ENCODE results near the gene MORC2. TPM values are rescaled to one million over a fixed set of nuclear protein-coding genes. Genes with fewer than 3 reads are reported as not detected.

The MORC2 gene
- total RNA-seq, 4 donors from 2014 or later = 9.5 to 24.0 (median 13.1) TPM

GRCh38 chr22:30875481-30876215 is 92.9 kb downstream of the MORC2 start:
- Histone ChIP-seq H3K36me3 (no peaks in the 10 kb centered on the region), H3K4me3 (no peak overlapping the region), H3K4me1 (no peaks in the 10 kb centered on the region), H3K27me3 (no peaks in the 10 kb centered on the region), H3K27ac (no peak overlapping the region), H3K9me3 (no peaks in the 10 kb centered on the region)
- intact Hi-C loops (cut with DNase I) = no loop called here
- DNase-seq = no peak
- TF ChIP-seq POLR2A (IDR thresholded peaks at IDR 0.05) (no peak), CTCF (IDR thresholded peaks at IDR 0.05) (no peak)
- WGBS, 2 donors = 76 to 80% methylated on average over 4 to 6 of the region's 17 CpGs

Small RNA genes within 50 kb of the gene (small RNA-seq; reads per million reads assigned to genes)
- gene RF01892 = 0 reads per million in 4 donors

Other genes starting within 250 kb of the MORC2 start
- 10 to 100 TPM; 27.9 to 63.1 (median 41.5) TPM for gene TUG1, start 491 bp upstream of the MORC2 start, total RNA-seq
- 100 to 1,000 TPM in 1 of 4 donors, 10 to 100 TPM in 3; 28.2 to 158 (median 45.8) TPM for gene SMTN, start 112.5 kb upstream of the MORC2 start, total RNA-seq
- 100 to 1,000 TPM in 2 of 4 donors, 10 to 100 TPM in 2; 13.3 to 291 (median 67.6) TPM for gene SELENOM, start 138.8 kb upstream of the MORC2 start, total RNA-seq
- 1 to 10 TPM in 2 of 4 donors, under 1 TPM in 2; 0.22 to 2.4 (median 0.84) TPM for gene INPP5J, start 154.2 kb upstream of the MORC2 start, total RNA-seq
- 10 to 100 TPM in 1 of 4 donors, 1 to 10 TPM in 3; 5.0 to 27.0 (median 7.8) TPM for gene PLA2G3, start 171.7 kb upstream of the MORC2 start, total RNA-seq
- 10 to 100 TPM; 20.1 to 34.0 (median 27.5) TPM for gene RNF185, start 191.4 kb upstream of the MORC2 start, total RNA-seq
- gene LIMK2, start 243.5 kb upstream of the MORC2 start, total RNA-seq = 100 to 1,000 TPM in 2 of 4 donors, 10 to 100 TPM in 2; 61.8 to 134 (median 109) TPM

Measured in esophagus squamous epithelium (tissue), 5 donors.